ENCODE results near the gene POLD4. TPM values are rescaled to one million over a fixed set of nuclear protein-coding genes. Genes with fewer than 3 reads are reported as not detected.

Gene POLD4
- total and polyA plus RNA-seq, 7 donors = 31.8 to 89.8 (median 72.6) TPM

DNA sequence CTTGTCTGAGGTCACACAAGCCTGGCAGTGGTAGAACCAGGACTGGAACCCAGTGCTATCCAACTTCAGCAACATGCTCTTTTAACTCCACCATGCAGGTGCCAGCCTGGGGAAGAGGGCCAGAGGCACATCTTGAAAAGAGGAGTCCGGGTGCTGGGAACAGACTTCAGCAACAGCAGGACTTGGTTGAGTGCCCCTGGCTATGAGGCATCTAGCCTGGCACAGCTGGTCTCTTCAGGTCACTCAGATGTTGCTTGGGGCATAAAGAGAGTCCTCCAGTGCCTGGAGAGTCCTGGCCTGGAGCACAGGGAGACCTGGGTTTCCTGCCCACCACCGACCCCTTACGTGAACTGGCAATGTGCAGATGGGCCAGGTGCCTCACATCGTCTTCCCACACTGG, 25.2 kb upstream of the POLD4 start:
- TF ChIP-seq, protein P1, sequence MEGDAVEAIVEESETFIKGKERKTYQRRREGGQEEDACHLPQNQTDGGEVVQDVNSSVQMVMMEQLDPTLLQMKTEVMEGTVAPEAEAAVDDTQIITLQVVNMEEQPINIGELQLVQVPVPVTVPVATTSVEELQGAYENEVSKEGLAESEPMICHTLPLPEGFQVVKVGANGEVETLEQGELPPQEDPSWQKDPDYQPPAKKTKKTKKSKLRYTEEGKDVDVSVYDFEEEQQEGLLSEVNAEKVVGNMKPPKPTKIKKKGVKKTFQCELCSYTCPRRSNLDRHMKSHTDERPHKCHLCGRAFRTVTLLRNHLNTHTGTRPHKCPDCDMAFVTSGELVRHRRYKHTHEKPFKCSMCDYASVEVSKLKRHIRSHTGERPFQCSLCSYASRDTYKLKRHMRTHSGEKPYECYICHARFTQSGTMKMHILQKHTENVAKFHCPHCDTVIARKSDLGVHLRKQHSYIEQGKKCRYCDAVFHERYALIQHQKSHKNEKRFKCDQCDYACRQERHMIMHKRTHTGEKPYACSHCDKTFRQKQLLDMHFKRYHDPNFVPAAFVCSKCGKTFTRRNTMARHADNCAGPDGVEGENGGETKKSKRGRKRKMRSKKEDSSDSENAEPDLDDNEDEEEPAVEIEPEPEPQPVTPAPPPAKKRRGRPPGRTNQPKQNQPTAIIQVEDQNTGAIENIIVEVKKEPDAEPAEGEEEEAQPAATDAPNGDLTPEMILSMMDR (IDR thresholded peaks at IDR 0.05) = no peak
- Histone ChIP-seq H3K36me3 (ENCODE audit: insufficient read depth in 1 of 2, low read depth in 1 of 2) (no peaks in the 10 kb centered on the region), H3K4me3 (no peak overlapping the region), H3K4me1 (peaks cover 12% of the 10 kb centered on the region), H3K27me3 (ENCODE audit: insufficient read depth in 3 of 3, low read length in 2 of 3) (peaks cover 0 to 25% (median 5%) of the 10 kb centered on the region in 3 donors), H3K9me3 (no peaks in the 10 kb centered on the region), H3K27ac (no peak overlapping the region)
- 86 to 93% (median 88%) methylated on average over 4 of the region's 4 CpGs for WGBS, 3 donors
- DNase-seq (no peak), ATAC-seq (no peak)
- intact Hi-C loops (cut with DNase I) = no loop called here

DNA sequence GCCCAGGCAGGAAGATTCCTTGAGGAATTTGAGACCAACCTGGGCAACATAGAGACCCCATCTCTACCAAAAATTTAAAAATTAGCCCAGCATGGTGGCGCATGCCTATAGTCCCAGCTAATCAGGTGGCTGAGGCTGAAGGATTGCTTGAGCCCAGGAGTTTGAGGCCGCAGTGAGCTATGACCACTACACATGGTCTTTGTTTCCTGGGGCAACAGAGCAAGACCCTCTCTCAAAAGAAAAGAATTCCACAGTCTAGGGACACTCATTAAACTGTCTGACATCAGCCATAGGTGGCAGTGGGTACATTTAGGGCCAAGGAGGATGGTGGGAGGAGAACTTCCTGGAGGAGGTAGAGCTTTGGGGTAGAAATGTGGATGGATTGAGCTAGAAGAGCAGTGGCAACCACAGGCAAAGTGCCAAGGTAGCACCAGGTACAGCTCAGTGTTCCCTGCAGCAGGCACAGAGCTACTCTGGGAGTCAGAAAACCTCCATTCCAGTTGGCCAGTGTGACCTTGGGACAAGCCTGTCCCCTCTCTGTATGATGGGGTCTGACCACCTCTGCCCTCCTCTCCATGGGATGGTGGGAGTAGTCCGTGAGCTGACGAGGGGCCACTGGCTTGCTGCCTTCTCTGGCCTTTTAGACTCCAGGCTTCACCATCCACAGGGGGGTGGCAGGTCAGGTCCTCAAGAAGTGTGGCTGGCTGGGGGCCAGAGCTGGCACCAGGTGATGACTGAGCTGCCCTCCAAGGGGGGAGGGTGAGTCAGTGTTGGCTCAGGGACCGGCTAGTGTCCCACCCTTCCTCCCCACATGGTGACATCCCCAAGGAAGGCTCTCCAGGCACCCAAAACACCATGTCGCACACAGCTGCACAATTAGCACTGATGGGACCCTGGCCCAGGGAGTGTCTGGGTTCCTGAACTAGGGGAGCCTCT, 23.8 kb upstream of the POLD4 start:
- 83 to 84% (median 84%) methylated on average over 6 of the region's 6 CpGs for WGBS, 3 donors
- peaks cover 13% of the 10 kb centered on the region for H3K4me1 ChIP-seq
- no peaks in the 10 kb centered on the region for H3K36me3 ChIP-seq (ENCODE audit: insufficient read depth in 1 of 2, low read depth in 1 of 2)
- H3K27me3 ChIP-seq (ENCODE audit: insufficient read depth in 3 of 3, low read length in 2 of 3) = peaks cover 0 to 30% (median 6%) of the 10 kb centered on the region in 3 donors
- intact Hi-C loops (cut with DNase I) = no loop called here
- DNase-seq (no peak), ATAC-seq (no peak)
- H3K4me3 ChIP-seq = no peak overlapping the region
- no peaks in the 10 kb centered on the region for H3K9me3 ChIP-seq
- H3K27ac ChIP-seq = no peak overlapping the region
- TF ChIP-seq, protein P1 (IDR thresholded peaks at IDR 0.05) = no peak

DNA sequence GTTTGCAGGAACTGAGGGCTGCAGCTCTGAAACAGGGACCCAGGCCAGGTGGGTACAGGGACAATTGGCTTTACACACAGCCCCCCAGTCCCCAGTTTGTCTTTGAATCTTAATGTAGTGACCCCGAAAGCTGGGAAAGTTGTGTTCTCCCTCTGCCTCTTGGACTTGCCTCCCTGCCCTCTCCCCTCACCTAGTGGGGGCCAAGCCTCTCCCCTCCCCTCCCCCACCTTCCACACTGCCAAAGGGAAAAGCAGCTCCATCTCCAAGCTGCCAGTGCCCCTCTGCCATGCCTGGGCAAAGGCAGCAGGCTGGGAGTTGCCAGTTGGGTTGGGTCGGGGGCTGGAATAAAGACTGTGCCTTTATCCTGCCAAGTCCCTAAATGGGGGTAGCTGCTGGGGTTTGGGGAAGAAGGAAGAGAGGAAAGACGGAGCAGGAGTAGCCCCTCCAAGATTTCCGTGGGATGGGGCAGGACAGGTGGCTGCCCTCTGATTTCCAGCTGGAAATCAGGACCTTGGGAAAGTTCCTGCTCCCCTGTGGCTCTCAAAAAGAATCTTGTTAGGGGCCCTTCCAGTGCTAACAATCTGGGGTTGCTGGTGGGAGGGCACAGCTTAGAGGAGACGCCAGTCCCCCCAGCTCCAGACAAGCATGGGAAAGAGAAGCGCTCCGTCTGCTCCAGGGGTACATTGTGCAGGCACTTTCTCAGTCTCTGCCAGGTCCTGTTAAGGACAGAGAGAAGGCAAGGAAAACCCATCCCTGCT, 22.9 kb upstream of the POLD4 start:
- Histone ChIP-seq H3K4me3 (no peak overlapping the region), H3K9me3 (no peaks in the 10 kb centered on the region), H3K4me1 (peaks cover 16% of the 10 kb centered on the region), H3K27ac (no peak overlapping the region), H3K36me3 (ENCODE audit: insufficient read depth in 1 of 2, low read depth in 1 of 2) (no peaks in the 10 kb centered on the region), H3K27me3 (ENCODE audit: insufficient read depth in 3 of 3, low read length in 2 of 3) (peaks cover 0 to 32% (median 8%) of the 10 kb centered on the region in 3 donors)
- DNase-seq = no peak
- TF ChIP-seq, protein P1 (IDR thresholded peaks at IDR 0.05) = no peak
- intact Hi-C loops (cut with DNase I) = no loop called here
- 55 to 62% (median 59%) methylated on average over 7 of the region's 7 CpGs for WGBS, 3 donors
- no peak for ATAC-seq

DNA sequence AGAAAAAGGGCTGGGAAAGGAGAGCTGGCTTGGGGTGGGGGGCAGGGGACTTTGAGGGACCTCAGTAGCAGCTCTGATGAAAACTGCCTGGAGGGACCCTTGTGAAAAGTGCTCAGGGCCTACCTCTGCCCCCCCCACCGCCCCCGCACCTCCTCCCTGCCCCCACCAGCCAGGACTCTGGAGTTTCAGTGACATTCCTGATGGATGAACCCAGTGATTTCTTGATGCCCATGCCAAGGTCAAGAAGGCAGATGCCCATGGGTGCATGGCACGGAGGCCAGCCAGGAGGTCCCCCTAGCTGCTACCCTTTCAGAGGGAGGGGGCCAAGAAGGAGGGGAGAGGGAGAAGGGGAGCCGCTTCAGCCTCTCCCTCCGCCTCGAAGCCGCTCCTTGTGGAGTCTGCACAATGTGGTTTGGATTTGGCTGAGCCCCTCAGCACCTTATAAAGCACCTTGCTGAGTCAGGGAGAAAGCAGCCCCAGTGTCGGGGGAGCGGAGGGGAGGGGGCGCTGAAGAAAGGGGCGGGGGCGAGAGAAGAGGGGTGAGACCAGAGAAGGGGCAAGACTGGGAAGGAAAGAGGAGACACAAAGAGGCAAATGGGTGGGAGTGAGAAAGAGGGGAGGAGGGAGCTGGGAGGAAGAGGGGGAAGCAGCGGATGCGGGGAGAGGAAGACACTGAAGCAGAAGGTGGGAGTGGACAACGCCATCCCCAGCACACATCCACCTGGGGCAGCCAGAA, 22.1 kb upstream of the POLD4 start:
- H3K9me3 ChIP-seq = no peaks in the 10 kb centered on the region
- 49 to 61% (median 56%) methylated on average over 14 to 15 of the region's 15 CpGs for WGBS, 3 donors
- H3K27ac ChIP-seq = no peak overlapping the region

More for the DNA sequence above, 22.1 kb upstream of the POLD4 start:
- TF ChIP-seq, protein P1 (IDR thresholded peaks at IDR 0.05) = no peak
- peaks cover 16% of the 10 kb centered on the region for H3K4me1 ChIP-seq
- no peak for ATAC-seq
- intact Hi-C loops (cut with DNase I) = no loop called here
- no peaks in the 10 kb centered on the region for H3K36me3 ChIP-seq (ENCODE audit: insufficient read depth in 1 of 2, low read depth in 1 of 2)
- H3K27me3 ChIP-seq (ENCODE audit: insufficient read depth in 3 of 3, low read length in 2 of 3) = peaks cover 0 to 38% (median 8%) of the 10 kb centered on the region in 3 donors
- H3K4me3 ChIP-seq = no peak overlapping the region
- DNase-seq = no peak
